ENCODE data around the gene PTPN9. TPM values are rescaled to one million over a fixed set of nuclear protein-coding genes. Genes with fewer than 3 reads are reported as not detected.
"Not testable (repeated sequence)": the region's sequence is repeated elsewhere in the genome, so short reads cannot be mapped to it uniquely, and the experiment has no call there.

Gene PTPN9
- polyA plus RNA-seq, 2 donors: 3.1 to 6.5 TPM

DNA sequence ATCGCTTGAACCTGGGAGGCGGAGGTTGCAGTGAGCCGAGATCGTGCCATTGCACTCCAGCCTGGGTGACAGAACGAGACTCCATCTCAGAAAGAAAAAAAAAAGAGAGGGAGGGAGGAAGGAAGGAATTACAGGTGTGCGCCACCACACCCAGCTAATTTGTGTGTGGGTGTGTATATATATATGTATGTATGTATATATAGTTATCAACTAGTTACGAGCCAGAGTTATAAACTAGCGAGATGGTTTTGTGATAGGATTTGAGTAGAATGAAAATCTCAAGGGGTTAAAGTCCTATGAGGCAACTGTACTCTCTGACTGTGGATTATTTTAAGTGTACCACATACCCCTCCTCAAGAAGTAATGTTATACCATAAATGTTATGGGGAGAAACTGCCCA is 76.8 kb downstream of the PTPN9 start:
- WGBS, 2 donors: 94 to 97% methylated on average over 8 of the region's 8 CpGs
- H3K36me3 ChIP-seq (ENCODE audit: control insufficient read depth in 2 of 2, insufficient read depth in 2 of 2, low read length in 1 of 2): peaks cover 7 to 8% of the 10 kb centered on the region in 2 donors
- no peak overlapping the region for H3K4me3 ChIP-seq (ENCODE audit: low read depth in 1 of 2, low read length in 2 of 2)
- H3K4me1 ChIP-seq (ENCODE audit: control insufficient read depth in 2 of 2, insufficient read depth in 2 of 2, low read length in 1 of 2): no peaks in the 10 kb centered on the region
- no peaks in the 10 kb centered on the region for H3K27me3 ChIP-seq (ENCODE audit: control insufficient read depth in 1 of 2, insufficient read depth in 2 of 2, low read length in 2 of 2)
- H3K9me3 ChIP-seq (ENCODE audit: control insufficient read depth in 2 of 2, insufficient read depth in 1 of 2, low read depth in 1 of 2, low read length in 1 of 2): no peaks in the 10 kb centered on the region
- H3K27ac ChIP-seq (ENCODE audit: low read depth in 2 of 2, low read length in 1 of 2): no peak overlapping the region

GRCh38 chr15:75493732-75494131 is 85.4 kb downstream of the PTPN9 start:
- Histone ChIP-seq H3K4me3 (ENCODE audit: low read depth in 1 of 2, low read length in 2 of 2) (no peak overlapping the region), H3K9me3 (ENCODE audit: control insufficient read depth in 2 of 2, insufficient read depth in 1 of 2, low read depth in 1 of 2, low read length in 1 of 2) (no peaks in the 10 kb centered on the region), H3K27me3 (ENCODE audit: control insufficient read depth in 1 of 2, insufficient read depth in 2 of 2, low read length in 2 of 2) (no peaks in the 10 kb centered on the region), H3K4me1 (ENCODE audit: control insufficient read depth in 2 of 2, insufficient read depth in 2 of 2, low read length in 1 of 2) (no peaks in the 10 kb centered on the region), H3K27ac (ENCODE audit: low read depth in 2 of 2, low read length in 1 of 2) (no peak overlapping the region), H3K36me3 (ENCODE audit: control insufficient read depth in 2 of 2, insufficient read depth in 2 of 2, low read length in 1 of 2) (no peaks in the 10 kb centered on the region)
- 92 to 93% methylated on average over 4 of the region's 4 CpGs for WGBS, 2 donors

DNA sequence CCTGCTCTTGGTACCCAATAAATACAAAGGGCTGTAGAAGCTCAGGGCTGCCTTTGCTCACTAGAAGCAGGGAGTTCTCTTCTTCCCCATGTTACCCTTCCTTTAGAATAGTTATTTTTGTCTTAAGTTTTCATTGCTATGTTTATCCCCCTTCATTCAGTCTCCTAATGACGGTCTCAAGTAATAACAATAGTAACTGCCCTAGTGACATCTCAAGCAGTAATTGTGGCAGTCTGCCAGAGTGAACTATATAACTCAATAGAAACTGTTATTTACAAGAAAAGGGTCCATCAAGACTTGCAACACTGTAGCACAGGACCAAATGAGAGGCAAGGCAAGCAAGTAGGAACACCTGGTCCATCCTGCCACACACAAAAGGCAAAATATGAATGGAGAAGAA is 95.2 kb downstream of the PTPN9 start:
- H3K4me3 ChIP-seq (ENCODE audit: low read depth in 1 of 2, low read length in 2 of 2): no peak overlapping the region
- no peaks in the 10 kb centered on the region for H3K9me3 ChIP-seq (ENCODE audit: control insufficient read depth in 2 of 2, insufficient read depth in 1 of 2, low read depth in 1 of 2, low read length in 1 of 2)
- 72 to 81% methylated on average over 1 of the region's 1 CpG for WGBS, 2 donors
- no peaks in the 10 kb centered on the region for H3K4me1 ChIP-seq (ENCODE audit: control insufficient read depth in 2 of 2, insufficient read depth in 2 of 2, low read length in 1 of 2)
- H3K36me3 ChIP-seq (ENCODE audit: control insufficient read depth in 2 of 2, insufficient read depth in 2 of 2, low read length in 1 of 2): no peaks in the 10 kb centered on the region
- no peaks in the 10 kb centered on the region for H3K27me3 ChIP-seq (ENCODE audit: control insufficient read depth in 1 of 2, insufficient read depth in 2 of 2, low read length in 2 of 2)
- no peak overlapping the region for H3K27ac ChIP-seq (ENCODE audit: low read depth in 2 of 2, low read length in 1 of 2)

- not testable (repeated sequence) for H3K4me3 ChIP-seq (ENCODE audit: low read depth in 1 of 2, low read length in 2 of 2); H3K9me3 ChIP-seq (ENCODE audit: control insufficient read depth in 2 of 2, insufficient read depth in 1 of 2, low read depth in 1 of 2, low read length in 1 of 2); H3K36me3 ChIP-seq (ENCODE audit: control insufficient read depth in 2 of 2, insufficient read depth in 2 of 2, low read length in 1 of 2); H3K27ac ChIP-seq (ENCODE audit: low read depth in 2 of 2, low read length in 1 of 2); H3K4me1 ChIP-seq (ENCODE audit: control insufficient read depth in 2 of 2, insufficient read depth in 2 of 2, low read length in 1 of 2); H3K27me3 ChIP-seq (ENCODE audit: control insufficient read depth in 1 of 2, insufficient read depth in 2 of 2, low read length in 2 of 2)
- WGBS, 2 donors: 84 to 89% methylated on average over 5 of the region's 5 CpGs
These were observed 95.6 kb downstream of the PTPN9 start for GRCh38 chr15:75483556-75483955.

GRCh38 chr15:75483106-75483505 is 96.0 kb downstream of the PTPN9 start:
- Histone ChIP-seq H3K4me3 (ENCODE audit: low read depth in 1 of 2, low read length in 2 of 2) (no peak overlapping the region), H3K27me3 (ENCODE audit: control insufficient read depth in 1 of 2, insufficient read depth in 2 of 2, low read length in 2 of 2) (no peaks in the 10 kb centered on the region), H3K27ac (ENCODE audit: low read depth in 2 of 2, low read length in 1 of 2) (no peak overlapping the region), H3K9me3 (ENCODE audit: control insufficient read depth in 2 of 2, insufficient read depth in 1 of 2, low read depth in 1 of 2, low read length in 1 of 2) (no peaks in the 10 kb centered on the region), H3K36me3 (ENCODE audit: control insufficient read depth in 2 of 2, insufficient read depth in 2 of 2, low read length in 1 of 2) (no peaks in the 10 kb centered on the region), H3K4me1 (ENCODE audit: control insufficient read depth in 2 of 2, insufficient read depth in 2 of 2, low read length in 1 of 2) (no peaks in the 10 kb centered on the region)
- 97 to 100% methylated on average over 1 of the region's 1 CpG for WGBS, 2 donors

- not testable (repeated sequence) for H3K36me3 ChIP-seq (ENCODE audit: control insufficient read depth in 2 of 2, insufficient read depth in 2 of 2, low read length in 1 of 2); H3K4me1 ChIP-seq (ENCODE audit: control insufficient read depth in 2 of 2, insufficient read depth in 2 of 2, low read length in 1 of 2); H3K9me3 ChIP-seq (ENCODE audit: control insufficient read depth in 2 of 2, insufficient read depth in 1 of 2, low read depth in 1 of 2, low read length in 1 of 2); H3K27ac ChIP-seq (ENCODE audit: low read depth in 2 of 2, low read length in 1 of 2); H3K27me3 ChIP-seq (ENCODE audit: control insufficient read depth in 1 of 2, insufficient read depth in 2 of 2, low read length in 2 of 2); H3K4me3 ChIP-seq (ENCODE audit: low read depth in 1 of 2, low read length in 2 of 2)
- 97 to 98% methylated on average over 40 to 54 of the region's 54 CpGs for WGBS, 2 donors
These were observed 98.7 kb downstream of the PTPN9 start for GRCh38 chr15:75480463-75480862.

DNA sequence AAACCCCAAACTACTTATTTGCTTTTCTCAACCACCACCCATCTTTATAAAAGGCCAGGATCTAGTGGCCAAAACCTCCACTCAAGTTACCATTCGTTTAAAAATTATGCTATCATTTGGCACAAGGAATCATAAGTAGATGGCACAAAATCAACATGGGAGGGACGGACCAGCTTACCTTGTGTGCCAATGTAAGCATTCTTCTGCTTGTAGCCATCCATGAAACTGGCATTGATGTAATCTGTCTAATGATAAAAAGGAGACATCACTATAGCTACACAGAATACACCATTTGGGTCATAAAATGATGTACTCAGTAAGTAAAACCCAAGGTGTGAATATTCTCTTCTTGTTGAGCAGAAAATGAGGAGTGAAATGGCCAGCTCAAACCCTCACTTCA is 99.4 kb downstream of the PTPN9 start:
- no peaks in the 10 kb centered on the region for H3K9me3 ChIP-seq (ENCODE audit: control insufficient read depth in 2 of 2, insufficient read depth in 1 of 2, low read depth in 1 of 2, low read length in 1 of 2)
- H3K4me3 ChIP-seq (ENCODE audit: low read depth in 1 of 2, low read length in 2 of 2): no peak overlapping the region
- H3K4me1 ChIP-seq (ENCODE audit: control insufficient read depth in 2 of 2, insufficient read depth in 2 of 2, low read length in 1 of 2): no peaks in the 10 kb centered on the region
- H3K27ac ChIP-seq (ENCODE audit: low read depth in 2 of 2, low read length in 1 of 2): no peak overlapping the region
- WGBS, 2 donors: 69 to 78% methylated on average over 2 of the region's 2 CpGs
- H3K27me3 ChIP-seq (ENCODE audit: control insufficient read depth in 1 of 2, insufficient read depth in 2 of 2, low read length in 2 of 2): no peaks in the 10 kb centered on the region
- H3K36me3 ChIP-seq (ENCODE audit: control insufficient read depth in 2 of 2, insufficient read depth in 2 of 2, low read length in 1 of 2): no peaks in the 10 kb centered on the region

- not testable (repeated sequence) for H3K27me3 ChIP-seq (ENCODE audit: control insufficient read depth in 1 of 2, insufficient read depth in 2 of 2, low read length in 2 of 2); H3K4me3 ChIP-seq (ENCODE audit: low read depth in 1 of 2, low read length in 2 of 2); H3K9me3 ChIP-seq (ENCODE audit: control insufficient read depth in 2 of 2, insufficient read depth in 1 of 2, low read depth in 1 of 2, low read length in 1 of 2); H3K27ac ChIP-seq (ENCODE audit: low read depth in 2 of 2, low read length in 1 of 2); H3K36me3 ChIP-seq (ENCODE audit: control insufficient read depth in 2 of 2, insufficient read depth in 2 of 2, low read length in 1 of 2); H3K4me1 ChIP-seq (ENCODE audit: control insufficient read depth in 2 of 2, insufficient read depth in 2 of 2, low read length in 1 of 2)
- WGBS, 2 donors: 99% methylated on average over 5 of the region's 5 CpGs
These were observed 102.0 kb downstream of the PTPN9 start for GRCh38 chr15:75477094-75477493.

DNA sequence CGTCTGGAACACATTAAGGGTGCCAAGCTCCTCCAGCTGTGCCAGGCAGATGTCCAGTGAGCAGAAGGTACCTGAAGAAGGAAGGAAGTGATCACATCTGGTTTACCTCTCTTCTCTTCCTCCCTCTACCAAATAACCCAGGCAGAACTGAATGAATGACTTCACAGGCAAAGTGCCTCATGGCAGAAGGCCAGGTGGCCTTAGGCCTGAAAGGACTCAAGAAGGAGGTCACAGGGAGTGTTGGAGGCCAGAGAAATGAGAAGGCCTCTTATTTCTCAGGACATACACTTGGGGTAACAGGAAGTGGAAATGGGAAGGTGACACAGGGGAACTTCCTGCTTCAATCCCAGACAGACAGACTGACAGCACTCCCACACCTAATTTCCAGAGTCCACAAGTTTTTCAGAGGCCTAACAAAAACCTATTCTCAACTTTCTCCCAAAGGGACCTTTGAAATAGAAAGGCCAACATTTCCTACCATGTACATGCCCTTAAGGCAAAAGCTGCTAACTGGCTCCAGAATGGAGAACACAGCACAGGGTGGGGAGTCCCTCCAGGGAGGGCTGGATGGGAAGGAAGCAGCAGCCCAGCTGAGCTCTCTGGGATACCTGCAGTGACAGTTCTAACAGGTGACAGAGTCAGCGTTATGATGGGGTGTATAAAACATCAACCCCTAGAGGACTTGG is 110.1 kb downstream of the PTPN9 start:
- 79 to 97% methylated on average over 2 of the region's 2 CpGs for WGBS, 2 donors
- Histone ChIP-seq H3K36me3 (ENCODE audit: control insufficient read depth in 2 of 2, insufficient read depth in 2 of 2, low read length in 1 of 2) (peaks cover 28 to 29% of the 10 kb centered on the region in 2 donors), H3K9me3 (ENCODE audit: control insufficient read depth in 2 of 2, insufficient read depth in 1 of 2, low read depth in 1 of 2, low read length in 1 of 2) (no peaks in the 10 kb centered on the region), H3K27ac (ENCODE audit: low read depth in 2 of 2, low read length in 1 of 2) (no peak overlapping the region), H3K27me3 (ENCODE audit: control insufficient read depth in 1 of 2, insufficient read depth in 2 of 2, low read length in 2 of 2) (no peaks in the 10 kb centered on the region), H3K4me1 (ENCODE audit: control insufficient read depth in 2 of 2, insufficient read depth in 2 of 2, low read length in 1 of 2) (no peaks in the 10 kb centered on the region), H3K4me3 (ENCODE audit: low read depth in 1 of 2, low read length in 2 of 2) (no peak overlapping the region)

DNA sequence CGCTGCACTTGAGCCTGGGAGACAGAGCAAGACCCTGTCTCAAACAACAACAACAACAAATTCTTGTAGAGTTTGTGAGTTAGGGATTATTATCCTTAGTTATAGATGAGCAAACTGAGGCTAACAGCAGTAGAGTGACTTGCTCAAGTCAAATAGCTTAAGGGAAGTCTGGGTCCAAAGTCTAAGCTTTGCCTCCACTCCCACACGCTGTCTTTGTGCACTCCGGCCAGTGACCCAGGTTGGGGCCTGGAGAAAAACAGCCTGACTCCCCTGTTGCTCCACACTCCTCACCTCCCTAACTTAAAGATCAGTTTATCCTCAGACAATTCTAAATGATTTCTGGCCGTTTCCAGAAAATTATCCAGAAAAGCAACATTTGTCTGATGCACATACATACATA is 118.5 kb downstream of the PTPN9 start:
- no peaks in the 10 kb centered on the region for H3K4me1 ChIP-seq (ENCODE audit: control insufficient read depth in 2 of 2, insufficient read depth in 2 of 2, low read length in 1 of 2)
- H3K4me3 ChIP-seq (ENCODE audit: low read depth in 1 of 2, low read length in 2 of 2): no peak overlapping the region
- no peaks in the 10 kb centered on the region for H3K9me3 ChIP-seq (ENCODE audit: control insufficient read depth in 2 of 2, insufficient read depth in 1 of 2, low read depth in 1 of 2, low read length in 1 of 2)
- H3K27me3 ChIP-seq (ENCODE audit: control insufficient read depth in 1 of 2, insufficient read depth in 2 of 2, low read length in 2 of 2): no peaks in the 10 kb centered on the region
- WGBS, 2 donors: 72 to 89% methylated on average over 4 of the region's 4 CpGs
- H3K27ac ChIP-seq (ENCODE audit: low read depth in 2 of 2, low read length in 1 of 2): no peak overlapping the region
- H3K36me3 ChIP-seq (ENCODE audit: control insufficient read depth in 2 of 2, insufficient read depth in 2 of 2, low read length in 1 of 2): peaks cover 0 to 3% of the 10 kb centered on the region in 2 donors

Data from esophagus (tissue), 2 donors.